NB4 (cell line): ENCODE results near the gene OR10V1.

Experiments
- DNase-seq: peaks from one replicate; pipeline ENCODE4 v3.0.0; 2010; ENCODE audit warnings: low read depth
- H3K4me3 ChIP-seq: one replicate; pipeline ENCODE4 v1.5.1; 2011; ENCODE audit warnings: mild to moderate bottlenecking, low read depth, low read length, moderate library complexity
- CTCF ChIP-seq: IDR thresholded peaks from one replicate; pipeline ENCODE4 v1.5.1; 2012; ENCODE audit warnings: low read depth, low read length
- MAX ChIP-seq: IDR thresholded peaks from 2 replicates; pipeline ENCODE4 v1.6.1; 2011; ENCODE audit warnings: low read depth, low read length
- MYC ChIP-seq: IDR thresholded peaks from 2 replicates; pipeline ENCODE4 v1.6.1; 2011; ENCODE audit warnings: low read depth, low read length
- POLR2A ChIP-seq: IDR thresholded peaks from 2 replicates; pipeline ENCODE4 v1.6.1; 2011; ENCODE audit warnings: mild to moderate bottlenecking; ENCODE audit not compliant: insufficient read length; ENCODE audit errors: extremely low read depth

Gene OR10V1

GRCh38 chr11:59678118-59678812, 35.4 kb downstream of the OR10V1 start:
- no peak for DNase-seq
- TF ChIP-seq POLR2A (no peak), CTCF (no peak), MAX (no peak), MYC (no peak)

GRCh38 chr11:59676205-59676604, 37.4 kb downstream of the OR10V1 start:
- DNase-seq = no peak
- H3K4me3 ChIP-seq = no peak overlapping the region
- TF ChIP-seq POLR2A (no peak), MAX (no peak), MYC (no peak), CTCF (no peak)

More at GRCh38 chr11:59678118-59678812, 35.4 kb downstream of the OR10V1 start:
- no peak overlapping the region for H3K4me3 ChIP-seq

- DNase-seq = no peak
- TF ChIP-seq MYC = no peak
- TF ChIP-seq POLR2A = no peak
- no peak for TF ChIP-seq CTCF
- no peak for TF ChIP-seq MAX
- no peak overlapping the region for H3K4me3 ChIP-seq
Measured at GRCh38 chr11:59674291-59674690, 39.4 kb downstream of the OR10V1 start.

- DNase-seq = no peak
- H3K4me3 ChIP-seq = no peak overlapping the region
- TF ChIP-seq MYC = no peak
- TF ChIP-seq MAX = no peak
- no peak for TF ChIP-seq CTCF
- TF ChIP-seq POLR2A = no peak
Measured at GRCh38 chr11:59673291-59673690, 40.4 kb downstream of the OR10V1 start.

- TF ChIP-seq MAX = no peak
- TF ChIP-seq CTCF = no peak
- no peak for TF ChIP-seq MYC
- no peak for TF ChIP-seq POLR2A
- DNase-seq = no peak
- no peak overlapping the region for H3K4me3 ChIP-seq
Measured at GRCh38 chr11:59671471-59671870, 42.2 kb downstream of the OR10V1 start.
